ENCODE data around the gene TTLL13. TPM values are rescaled to one million over a fixed set of nuclear protein-coding genes. Genes with fewer than 3 reads are reported as not detected.

Gene TTLL13
- total RNA-seq, 1 experiment from 2014 or later, result 1.0 TPM

GRCh38 chr15:90306560-90306959 is 57.2 kb downstream of the TTLL13 start:
- no peaks in the 10 kb centered on the region for H3K9me3 ChIP-seq (ENCODE audit: control insufficient read depth in 1 of 2, insufficient read depth in 1 of 2, low read depth in 1 of 2, low read length in 2 of 2)
- no peaks in the 10 kb centered on the region for H3K79me2 ChIP-seq (ENCODE audit: insufficient read depth, low read length)
- H3K36me3 ChIP-seq (ENCODE audit: control insufficient read depth in 1 of 2, insufficient read depth in 2 of 2, low read length in 2 of 2), result no peaks in the 10 kb centered on the region
- H3K9ac ChIP-seq (ENCODE audit: low read length), result no peak overlapping the region
- ChIA-PET RAD21 (ENCODE audit: low non-redundant PET in 1 of 2, low total read pairs in 2 of 2, uncharacterized antibody in 2 of 2, unreplicated experiment in 2 of 2) (no interaction called here), CTCF (interaction anchor here (1.5 to 1.9 kb wide), 2 partner anchors 13 kb away, joined by 5 to 13 read pairs; no protein-coding TSS in a partner anchor), POLR2A (no interaction called here)
- no peak for TF ChIP-seq JUND (IDR thresholded peaks at IDR 0.05)
- no peak for TF ChIP-seq POLR2A (IDR thresholded peaks at IDR 0.05; ENCODE audit: borderline replicate concordance, extremely low read depth, insufficient read depth, insufficient read length)
- TF ChIP-seq, protein P1, sequence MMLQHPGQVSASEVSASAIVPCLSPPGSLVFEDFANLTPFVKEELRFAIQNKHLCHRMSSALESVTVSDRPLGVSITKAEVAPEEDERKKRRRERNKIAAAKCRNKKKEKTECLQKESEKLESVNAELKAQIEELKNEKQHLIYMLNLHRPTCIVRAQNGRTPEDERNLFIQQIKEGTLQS (IDR thresholded peaks at IDR 0.05), result no peak
- TF ChIP-seq EGR1 (IDR thresholded peaks at IDR 0.05; ENCODE audit: low read depth), result no peak
- TF ChIP-seq ELF1 (IDR thresholded peaks at IDR 0.05; ENCODE audit: borderline replicate concordance, low read depth), result no peak
- no peak for TF ChIP-seq MAX (IDR thresholded peaks at IDR 0.05)
- TF ChIP-seq CEBPB (IDR thresholded peaks at IDR 0.05; ENCODE audit: low read depth), result no peak
- no peak for TF ChIP-seq EZH2 (IDR thresholded peaks at IDR 0.05)
- TF ChIP-seq ZNF274 (IDR thresholded peaks at IDR 0.05; ENCODE audit: low read depth, low read length), result no peak
- TF ChIP-seq EZH2phosphoT487 (IDR thresholded peaks at IDR 0.05; ENCODE audit: borderline replicate concordance), result no peak
- no peak for TF ChIP-seq CTCF (IDR thresholded peaks at IDR 0.05 in 2 of 3, conservative IDR thresholded peaks at IDR 0.05 in 1 of 3; ENCODE audit: borderline replicate concordance in 1 of 3, insufficient read depth in 1 of 3, low read depth in 2 of 3, low read length in 2 of 3)
- H3K4me3 ChIP-seq (replicated peaks in 1 of 2; ENCODE audit: low read depth in 1 of 2, low read length in 2 of 2), result no peak overlapping the region
- intact Hi-C loops (cut with micrococcal nuclease), result no loop called here
- no peak overlapping the region for H3K27ac ChIP-seq (ENCODE audit: low read depth, low read length)
- H3K4me2 ChIP-seq (ENCODE audit: low read length), result no peak overlapping the region
- no TSS peak for BruUV-seq (replicated peaks)
- DNase-seq (ENCODE audit: low read depth, low spot score) (no peak), ATAC-seq (no peak)
- H3K9me2 ChIP-seq (ENCODE audit: insufficient read depth), result no peaks in the 10 kb centered on the region
- H3K27me3 ChIP-seq (ENCODE audit: insufficient read depth, low read length), result no peaks in the 10 kb centered on the region
- H2AFZ ChIP-seq (ENCODE audit: low read depth, low read length, poor library complexity, severe bottlenecking), result no peak overlapping the region
- peaks cover 0 to under 1% of the 10 kb centered on the region in 2 experiments; a peak in 1 of 4 replicates for H3K4me1 ChIP-seq (ENCODE audit: control insufficient read depth in 1 of 2, insufficient read depth in 2 of 2, low read length in 2 of 2)
- no peaks in the 10 kb centered on the region for H4K20me1 ChIP-seq (ENCODE audit: insufficient read depth)
